K562 (cell line): ENCODE measurements around the gene NPR2. TPM values are rescaled to one million over a fixed set of nuclear protein-coding genes. Genes with fewer than 3 reads are reported as not detected.

Source experiments
- ATAC-seq: fragments of 200-7000 bp; cut with Tn5 transposase; 3 replicates; pipeline ENCODE4 v1.9.1; 2020; ENCODE audit warnings: moderate library complexity
- BruUV-seq: library from RNA; stranded (reverse); fragments of 400-500 nt; replicated peaks from 2 replicates; lab custom pipeline; 2021; lab: Mats Ljungman, UMichigan
- CTCF ChIA-PET: fragments of 300-600 bp; formaldehyde crosslinking; extraction: SDS; loops from one replicate; lab custom pipeline; 2021; ENCODE audit warnings: low intra/inter-chr PET ratio; lab: Yijun Ruan, JAX
- POLR2A ChIA-PET: fragments of 300-600, 350-650 bp; sonication (Branson Sonifier 250); formaldehyde crosslinking; extraction: SDS; loops from one replicate; lab custom pipeline; 2021; ENCODE audit warnings: antibody characterized with exemption, inconsistent platforms; lab: Yijun Ruan, JAX
- DNase-seq, 4 experiments: peaks; one replicate each; pipeline versions ENCODE4 v3.0.0 to v3.0.0-alpha.2; 2011 to 2018; ENCODE audit warnings: low spot score in 3 of 4, mixed read lengths in 3 of 4; ENCODE audit errors: extremely low read depth in 1 of 4
- FAIRE-seq: peaks from 2 replicates; lab custom pipeline; 2011; peaks lifted over from hg19 to GRCh38; lab: Jason Lieb, UNC
- H2AFZ ChIP-seq: 2 replicates; pipeline ENCODE4 v1.6.0; 2011; ENCODE audit warnings: low read depth, low read length, control low read depth, inconsistent platforms
- H3K27ac ChIP-seq: fragments of 200-600 bp; 3 replicates; pipeline ENCODE4 v1.8.0; 2011; ENCODE audit warnings: low read depth, mild to moderate bottlenecking, control low read depth, inconsistent platforms, low read length, moderate library complexity, mixed read lengths; ENCODE audit errors: extremely low read depth
- H3K27me3 ChIP-seq, 2 experiments: fragments of 300-600 bp in 1 of 2; 2 replicates in 1 of 2; 3 replicates in 1 of 2; pipeline versions ENCODE4 v1.6.0 to v1.8.0; 2011; ENCODE audit warnings: inconsistent platforms in 2 of 2, low read length in 2 of 2, mild to moderate bottlenecking in 1 of 2, mixed read lengths in 1 of 2, moderate library complexity in 1 of 2; ENCODE audit not compliant: control insufficient read depth in 2 of 2, insufficient read depth in 2 of 2
- H3K36me3 ChIP-seq: fragments of 300-600 bp; 3 replicates; pipeline ENCODE4 v1.8.0; 2011; ENCODE audit warnings: mild to moderate bottlenecking, low read length, inconsistent platforms; ENCODE audit not compliant: control insufficient read depth, insufficient read depth
- H3K4me1 ChIP-seq, 2 experiments: fragments of 200-600 bp in 1 of 2; replicated peaks in 1 of 2; 2 replicates in 1 of 2; 3 replicates in 1 of 2; pipeline versions ENCODE4 v1.5.1 to v1.8.0; 2011; ENCODE audit warnings: inconsistent platforms in 2 of 2, low read length in 2 of 2, mild to moderate bottlenecking in 1 of 2, mixed read lengths in 1 of 2, moderate library complexity in 1 of 2; ENCODE audit not compliant: control insufficient read depth in 2 of 2, insufficient read depth in 2 of 2
- H3K4me2 ChIP-seq: 2 replicates; pipeline ENCODE4 v1.6.1; 2011; ENCODE audit warnings: low read length, control low read depth, inconsistent platforms, mixed read lengths; ENCODE audit not compliant: insufficient read depth
- H3K4me3 ChIP-seq: fragments of 200-600 bp; sonication (generic), shearing (Covaris generic); 2 replicates; pipeline ENCODE4 v1.5.1; 2016; ENCODE audit warnings: control low read depth, inconsistent platforms
- H3K79me2 ChIP-seq: fragments of 200-600 bp; 3 replicates; pipeline ENCODE4 v1.8.0; 2011; ENCODE audit warnings: low read length, inconsistent platforms; ENCODE audit not compliant: control insufficient read depth, insufficient read depth
- H3K9ac ChIP-seq, 2 experiments: 2 replicates each; pipeline versions ENCODE4 v1.6.0 to v1.6.1; 2011; ENCODE audit warnings: low read depth in 2 of 2, low read length in 2 of 2, control low read depth in 1 of 2, inconsistent platforms in 1 of 2, mild to moderate bottlenecking in 1 of 2, mixed read lengths in 1 of 2; ENCODE audit not compliant: insufficient read depth in 1 of 2
- H3K9me1 ChIP-seq: one replicate; pipeline ENCODE4 v1.6.0; 2011; ENCODE audit warnings: inconsistent platforms, mild to moderate bottlenecking, low read length, moderate library complexity; ENCODE audit not compliant: control insufficient read depth, insufficient read depth
- H3K9me3 ChIP-seq: replicated peaks from 2 replicates; pipeline ENCODE4 v1.5.1; 2011; ENCODE audit warnings: low read depth, low read length, inconsistent platforms; ENCODE audit not compliant: control insufficient read depth, insufficient read depth
- H4K20me1 ChIP-seq: replicated peaks from 2 replicates; pipeline ENCODE4 v1.6.1; 2011; ENCODE audit warnings: low read length, inconsistent platforms, mixed read lengths; ENCODE audit not compliant: control insufficient read depth, insufficient read depth
- HNRNPLL ChIP-seq: fragments of 200-400 bp; formaldehyde crosslinking; IDR thresholded peaks from 2 replicates; pipeline ENCODE4 v1.6.1; 2017; ENCODE audit warnings: low read length, low read depth, mild to moderate bottlenecking; ENCODE audit not compliant: poor library complexity, severe bottlenecking
- MTF1 ChIP-seq: fragments of 250-450 bp; sonication (Bioruptor Pico); IDR thresholded peaks from 2 replicates; pipeline ENCODE4 v1.9.0; 2021; ENCODE audit warnings: moderate library complexity, mild to moderate bottlenecking, inconsistent platforms, borderline replicate concordance
- SAFB2 ChIP-seq: fragments of 200-400 bp; formaldehyde crosslinking; IDR thresholded peaks from 2 replicates; pipeline ENCODE4 v1.6.1; 2018; ENCODE audit warnings: borderline replicate concordance, low read length, low read depth, moderate library complexity; ENCODE audit not compliant: severe bottlenecking
- SMAD2 ChIP-seq: fragments of 150-350 bp; IDR thresholded peaks from 2 replicates; pipeline ENCODE4 v1.6.1; 2014; ENCODE audit warnings: low read depth, mild to moderate bottlenecking, low read length
- TBP ChIP-seq: optimal IDR thresholded peaks from 2 replicates; pipeline ENCODE3; 2011; ENCODE audit warnings: low read depth, low read length, improper control_type of control experiment
- ZBTB7A ChIP-seq: IDR thresholded peaks from 2 replicates; pipeline ENCODE4 v1.6.1; 2011; ENCODE audit warnings: low read depth, mild to moderate bottlenecking, low read length, moderate library complexity, borderline replicate concordance; ENCODE audit not compliant: control insufficient read depth
- ZZZ3 ChIP-seq: fragments of 450-650 bp; IDR thresholded peaks from 2 replicates; pipeline ENCODE4 v1.6.1; 2016; ENCODE audit warnings: antibody characterized with exemption, mild to moderate bottlenecking, moderate library complexity
- WGBS: fragments of 100-300 bp; shearing (Covaris generic); methylation state at CpG from one replicate; pipeline ENCODE4 v1.1.6; 2016; ENCODE audit warnings: low coverage, mixed read lengths; ENCODE audit not compliant: insufficient coverage; ENCODE audit errors: missing lambda C conversion rate; 5-methylcytosine and 5-hydroxymethylcytosine counted together
- in situ Hi-C: fragments of 300-500 bp; cut with MboI; formaldehyde crosslinking; loops from 4 replicates; pipeline ENCODE4 v1.15.0; 2018; ENCODE audit warnings: inconsistent platforms, mixed read lengths
- intact Hi-C: fragments of 100-400 bp; cut with micrococcal nuclease; formaldehyde crosslinking; loops from 2 replicates; pipeline ENCODE4 v1.14.2; 2022
- polyA plus RNA-seq, 8 experiments: library from polyadenylated mRNA; depleted of rRNA in 4 of 8; stranded (reverse) in 5 of 8; unstranded in 3 of 8; fragments of >200 nt; fragmentation: Nextera tagmentation in 2 of 8; fragmentation: Illumina TruSeq in 1 of 8; extraction: Ambion mirVana in 2 of 8; extraction: Trizol in 1 of 8; gene quantifications; 2 replicates each; pipeline versions ENCODE4 v1.2.1 to v1.2.3, GENCODE V29; 2011 to 2014; ENCODE audit warnings: inconsistent platforms in 1 of 8, missing spikeins in 1 of 8
- total RNA-seq, 7 experiments: library from RNA; depleted of rRNA in 6 of 7; stranded (reverse); fragments of >200 nt in 6 of 7; fragmentation: Illumina TruSeq in 2 of 7; extraction: Trizol in 2 of 7; gene quantifications; 2 replicates each; pipeline versions ENCODE4 v1.2.1 to v1.2.3, GENCODE V29; 2011 to 2021; ENCODE audit warnings: low replicate concordance in 1 of 7
- TF ChIP-seq, protein P1 (sequence below): IDR thresholded peaks from 2 replicates; pipeline ENCODE4 v1.6.1; 2014; ENCODE audit warnings: antibody characterized with exemption

NPR2 gene
- total and polyA plus RNA-seq, 9 of the 15 experiments (the other 6 are each of a cell fraction or from before 2014, with no cell fraction given), result 2.4 to 12.9 (median 6.0) TPM

DNA sequence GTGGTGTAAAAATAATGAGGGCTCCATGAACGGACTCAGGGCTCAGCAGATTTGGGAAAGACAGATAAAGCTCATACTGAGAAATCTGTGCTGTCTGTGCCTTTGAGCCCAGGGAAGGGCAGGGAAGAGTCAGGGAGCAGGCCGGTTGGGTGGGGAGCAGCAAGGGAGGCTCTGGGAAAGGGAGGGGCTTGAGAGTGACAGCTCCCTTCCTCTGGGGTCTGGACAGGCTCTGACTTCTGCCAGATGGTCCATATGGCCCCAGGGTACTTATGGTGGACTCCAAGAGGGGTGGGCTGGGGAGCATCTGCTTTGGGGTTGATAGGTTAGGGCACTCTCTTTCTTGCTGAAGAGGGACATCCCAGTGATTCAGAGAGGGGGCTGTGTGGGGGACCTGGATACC, 2.1 kb downstream of the NPR2 start:
- Histone ChIP-seq H2AFZ (no peak overlapping the region), H3K4me3 (no peak overlapping the region), H3K9ac (no peak overlapping the region), H3K79me2 (no peaks in the 10 kb centered on the region), H3K27me3 (no peaks in the 10 kb centered on the region), H3K27ac (no peak overlapping the region), H3K9me1 (no peaks in the 10 kb centered on the region), H3K36me3 (peaks cover 6% of the 10 kb centered on the region; the same call in 2 of the 3 replicates), H3K4me2 (no peak overlapping the region), H4K20me1 (no peaks in the 10 kb centered on the region), H3K4me1 (peaks cover 9 to 18% of the 10 kb centered on the region in 2 experiments; a peak in 4 of 5 replicates), H3K9me3 (no peaks in the 10 kb centered on the region)
- no peak for TF ChIP-seq HNRNPLL
- TF ChIP-seq SMAD2, result no peak
- TF ChIP-seq, protein P1, sequence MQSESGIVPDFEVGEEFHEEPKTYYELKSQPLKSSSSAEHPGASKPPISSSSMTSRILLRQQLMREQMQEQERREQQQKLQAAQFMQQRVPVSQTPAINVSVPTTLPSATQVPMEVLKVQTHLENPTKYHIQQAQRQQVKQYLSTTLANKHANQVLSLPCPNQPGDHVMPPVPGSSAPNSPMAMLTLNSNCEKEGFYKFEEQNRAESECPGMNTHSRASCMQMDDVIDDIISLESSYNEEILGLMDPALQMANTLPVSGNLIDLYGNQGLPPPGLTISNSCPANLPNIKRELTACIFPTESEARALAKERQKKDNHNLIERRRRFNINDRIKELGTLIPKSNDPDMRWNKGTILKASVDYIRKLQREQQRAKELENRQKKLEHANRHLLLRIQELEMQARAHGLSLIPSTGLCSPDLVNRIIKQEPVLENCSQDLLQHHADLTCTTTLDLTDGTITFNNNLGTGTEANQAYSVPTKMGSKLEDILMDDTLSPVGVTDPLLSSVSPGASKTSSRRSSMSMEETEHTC, result no peak
- TF ChIP-seq SAFB2, result no peak
- TF ChIP-seq ZZZ3, result no peak
- TF ChIP-seq TBP, result no peak
- TF ChIP-seq MTF1 (CRISPR knock-in tag), result no peak
- TF ChIP-seq ZBTB7A, result no peak
- in situ Hi-C loops, result loop anchor here (10.0 kb wide), 1 partner anchor 91 kb away; no protein-coding TSS in a partner anchor
- ChIA-PET POLR2A (interaction anchor here (0.6 to 0.7 kb wide), 2 partner anchors 8 to 682 kb away, joined by 3 read pairs; no protein-coding TSS in a partner anchor), CTCF (no interaction called here)
- BruUV-seq, result no TSS peak
- DNase-seq (no peak), ATAC-seq (no peak), FAIRE-seq (no peak)
- WGBS, result 55% methylated on average over 2 of the region's 2 CpGs
- intact Hi-C loops, result no loop called here
